AG08396 (cell line): ENCODE measurements around the gene GGNBP2.

Experiments
- DNase-seq: peaks from one replicate; pipeline ENCODE4 v3.0.0; 2012; ENCODE audit warnings: low spot score, mixed read lengths

GGNBP2 gene

GRCh38 chr17:36514856-36515255 is 29.9 kb upstream of the GGNBP2 start:
- DNase-seq, result no peak

GRCh38 chr17:36515837-36516236 is 28.9 kb upstream of the GGNBP2 start:
- no peak for DNase-seq

- DNase-seq, result no peak
Measured at GRCh38 chr17:36523113-36523512, 21.6 kb upstream of the GGNBP2 start.

- DNase-seq, result no peak
Measured at GRCh38 chr17:36524428-36524876, 20.3 kb upstream of the GGNBP2 start.

DNA sequence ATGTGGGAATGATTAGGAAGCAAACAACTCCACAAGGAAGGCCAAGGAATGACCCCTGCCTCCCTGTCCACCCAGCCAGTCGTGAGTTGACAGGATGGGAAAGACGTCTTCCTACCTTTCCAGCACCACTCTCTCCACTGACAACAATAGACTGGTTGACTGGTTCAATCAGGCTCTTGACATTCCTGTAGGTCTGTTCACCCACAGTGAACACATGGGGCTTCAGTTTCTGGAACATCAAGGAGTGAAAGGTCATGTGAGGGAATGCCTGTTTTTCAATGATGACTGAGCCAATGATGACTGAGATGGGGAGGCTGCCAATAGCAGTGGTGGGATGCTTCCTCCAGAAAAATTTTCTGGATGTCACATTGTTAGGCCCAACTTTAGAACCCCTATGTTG is 19.6 kb upstream of the GGNBP2 start:
- peak; percentile 23 for DNase-seq

GRCh38 chr17:36525888-36526287 is 18.8 kb upstream of the GGNBP2 start:
- DNase-seq, result peak; percentile 3

GRCh38 chr17:36527621-36528250 is 17.0 kb upstream of the GGNBP2 start:
- DNase-seq, result no peak

DNA sequence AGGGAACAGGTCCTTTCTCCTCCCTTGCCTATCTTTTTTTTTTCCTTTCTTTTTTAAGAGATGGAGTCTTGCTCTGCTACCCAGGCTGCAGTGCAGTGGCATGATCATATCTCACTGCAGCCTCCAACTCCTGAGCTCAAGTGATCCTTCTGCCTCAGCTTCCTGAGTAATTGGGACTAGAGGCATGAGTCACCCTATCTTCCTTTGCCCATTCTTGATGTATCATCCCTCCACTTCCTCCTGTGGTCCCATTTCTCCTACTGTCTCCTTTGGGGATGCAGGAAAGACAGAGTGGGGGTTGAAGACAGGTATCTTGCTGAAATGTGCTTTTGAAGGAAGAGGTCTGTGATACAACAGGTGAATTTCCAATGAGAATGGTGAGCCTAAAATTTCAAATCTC is 15.6 kb upstream of the GGNBP2 start:
- DNase-seq, result peak; percentile 36

DNA sequence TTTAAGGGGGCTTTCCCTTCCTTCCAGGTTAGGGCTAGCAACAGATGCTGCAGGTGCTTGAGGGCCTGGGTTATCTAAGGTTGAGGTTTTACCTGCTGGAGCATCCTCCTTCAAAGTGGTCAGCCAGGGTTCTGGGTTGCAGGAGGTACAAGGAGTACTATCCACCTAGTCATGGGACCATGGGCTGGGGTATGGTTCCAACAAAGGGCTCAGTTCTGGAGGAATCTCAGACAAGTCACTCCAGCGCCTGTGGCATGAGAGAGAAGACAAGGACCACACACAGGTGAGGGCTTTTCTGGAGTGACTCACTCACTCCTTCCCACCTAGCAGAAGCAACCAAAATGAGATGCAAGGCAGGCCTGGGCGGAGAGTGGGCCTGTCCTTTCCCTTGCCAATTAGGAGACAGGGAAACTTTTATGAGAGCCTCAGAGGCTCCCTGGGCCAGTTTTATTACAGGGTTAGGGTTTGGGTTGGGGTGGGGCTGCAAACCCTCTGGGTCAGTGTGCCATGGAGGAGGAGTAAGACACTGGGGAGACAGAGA is 12.2 kb upstream of the GGNBP2 start:
- DNase-seq, result no peak

- DNase-seq, result peak; percentile 69
Measured at GRCh38 chr17:36533935-36534839, 10.5 kb upstream of the GGNBP2 start.

DNA sequence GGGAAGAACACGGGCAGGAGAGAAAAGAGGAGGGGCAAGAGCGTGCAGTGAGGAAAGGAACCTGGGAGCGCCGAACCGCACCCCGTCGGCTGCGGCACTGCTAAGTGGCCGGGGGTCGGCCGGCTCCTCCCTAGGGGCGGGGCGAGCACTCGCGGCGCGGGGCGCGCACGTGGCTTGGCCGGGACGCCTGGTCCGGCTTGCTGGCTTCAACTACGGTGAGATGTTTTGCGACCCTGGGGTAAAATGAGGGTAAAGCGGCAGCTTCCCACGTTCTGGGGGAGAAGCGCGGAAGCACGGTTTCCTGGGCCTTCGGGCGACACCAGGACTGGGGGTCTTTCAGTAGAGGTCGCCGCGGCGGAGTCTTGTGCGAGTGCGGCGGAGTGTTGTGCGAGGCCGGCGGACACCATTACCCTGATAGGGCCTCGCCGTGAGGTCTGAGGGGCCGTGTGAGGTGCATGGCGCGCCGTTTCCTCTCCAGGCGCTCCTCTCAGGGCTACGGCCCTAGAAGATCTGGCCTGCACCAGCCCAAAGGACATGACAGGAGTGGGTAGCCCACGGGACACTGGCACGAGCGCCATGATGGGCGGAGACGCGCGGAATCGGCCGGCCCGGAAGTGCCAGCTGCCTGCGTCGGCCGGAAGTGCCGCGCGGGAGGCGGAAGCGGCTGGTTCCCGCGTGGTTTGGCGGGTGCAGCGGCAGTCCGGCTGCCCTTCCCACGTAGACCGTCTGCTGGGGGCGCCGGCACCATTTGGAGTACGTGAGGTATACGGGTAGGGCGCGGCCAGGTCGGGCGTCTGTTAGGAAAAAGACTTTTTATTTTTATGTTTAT is 9.7 kb upstream of the GGNBP2 start, which contains the start of the genes MYO19 and PIGW:
Gene MYO19, minus strand, starts transcription at position 29 of the 829 bp plus-strand sequence. CDS start 2,330 bp downstream, outside the sequence.
Gene PIGW, plus strand, starts transcription at position 148 of the 829 bp plus-strand sequence. CDS start 2,115 bp downstream, outside the sequence.
- DNase-seq, result peak; percentile 94

GRCh38 chr17:36535669-36536081 is 9.0 kb upstream of the GGNBP2 start:
- DNase-seq, result no peak

GRCh38 chr17:36540696-36541095 is 4.0 kb upstream of the GGNBP2 start:
- no peak for DNase-seq

DNA sequence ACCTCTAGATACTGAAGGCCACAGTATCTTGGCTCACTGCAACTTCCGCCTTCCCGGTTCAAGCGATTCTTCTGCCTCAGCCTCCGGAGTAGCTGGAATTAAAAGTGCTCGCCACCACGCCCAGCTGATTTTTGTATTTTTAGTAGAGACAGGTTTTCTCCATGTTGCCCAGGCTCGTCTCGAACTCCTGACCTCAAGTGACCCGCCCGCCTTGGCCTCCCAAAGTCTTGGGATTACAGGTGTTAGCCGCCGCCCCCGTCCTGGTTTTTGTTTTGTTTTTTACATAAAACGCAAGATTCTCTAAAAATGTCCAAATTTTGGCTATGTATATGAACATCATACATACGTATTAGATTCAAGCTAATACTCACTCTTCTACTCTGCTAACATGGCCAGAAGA is 2.0 kb upstream of the GGNBP2 start:
- no peak for DNase-seq

DNA sequence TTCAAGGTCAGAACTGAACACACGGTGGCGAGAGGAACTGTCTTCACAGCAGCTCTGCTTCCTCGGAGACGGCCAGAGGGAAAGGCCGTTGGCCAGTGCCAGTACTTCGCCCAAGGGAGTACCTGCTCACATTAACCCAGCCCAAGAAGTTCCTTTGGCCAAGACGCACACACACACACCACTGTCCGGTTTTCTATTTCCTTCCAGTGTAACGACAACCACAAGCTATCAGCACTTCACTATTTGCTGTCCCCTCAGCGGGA is 744 bp upstream of the GGNBP2 start:
- DNase-seq, result peak; percentile 46

DNA sequence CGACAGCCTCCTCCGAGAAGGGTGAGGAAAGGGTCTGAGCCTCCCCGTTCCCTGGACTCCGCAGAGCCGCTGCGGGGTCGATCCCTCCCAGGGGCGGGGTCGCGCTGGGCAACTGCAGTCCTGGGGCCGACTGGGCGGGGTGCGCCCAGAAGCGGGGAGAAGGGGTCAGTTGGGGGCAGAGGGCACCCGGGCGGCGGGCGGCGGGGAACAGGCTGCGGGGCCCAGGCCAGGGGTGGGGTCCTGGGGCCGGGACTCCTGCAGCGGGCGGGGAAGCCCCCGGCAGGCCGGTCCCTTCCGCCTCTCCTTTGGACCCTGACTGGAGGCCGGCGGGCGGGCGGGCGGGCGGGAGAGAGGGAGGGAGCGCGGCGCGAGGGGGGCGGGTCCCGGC is 352 bp downstream of the GGNBP2 start:
- no peak for DNase-seq

GRCh38 chr17:36545465-36546417 is 1.0 kb downstream of the GGNBP2 start:
- DNase-seq, result peak; percentile 98

GRCh38 chr17:36546418-36547093 is 1.8 kb downstream of the GGNBP2 start:
- DNase-seq, result no peak

GRCh38 chr17:36547776-36548175 is 3.1 kb downstream of the GGNBP2 start:
- no peak for DNase-seq
